M059J (cell line): ENCODE data around the gene SLC17A1. TPM values are rescaled to one million over a fixed set of nuclear protein-coding genes. Genes with fewer than 3 reads are reported as not detected.

Experiments
- DNase-seq: peaks from one replicate; pipeline ENCODE4 v3.0.0-alpha.2; 2012; ENCODE audit warnings: low read depth
- total RNA-seq: library from RNA; depleted of rRNA; stranded (reverse); fragments of >200 nt; shearing (Covaris generic); gene quantifications from 2 replicates; pipeline ENCODE4 v1.2.3, GENCODE V29; 2014

The SLC17A1 gene
- total RNA-seq, 1 experiment from 2014 or later: not detected

DNA sequence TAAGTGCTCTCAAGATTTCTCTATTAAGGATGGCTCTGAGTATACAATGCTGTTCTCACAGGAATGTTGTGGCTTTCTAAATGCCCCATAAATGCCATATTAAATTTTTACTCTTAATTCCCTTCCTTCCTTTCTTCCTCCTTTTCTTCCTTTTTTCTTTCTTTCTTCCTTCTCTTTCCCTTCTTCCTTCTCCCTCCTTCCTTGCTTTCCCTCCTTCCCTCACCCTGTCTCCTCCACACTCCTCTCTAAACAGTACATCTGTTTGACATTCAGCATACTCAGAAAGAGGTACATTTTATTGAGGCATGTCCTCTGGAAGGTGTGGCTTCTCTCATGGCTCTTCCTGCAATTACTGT, 433 bp upstream of the SLC17A1 start:
- no peak for DNase-seq

DNA sequence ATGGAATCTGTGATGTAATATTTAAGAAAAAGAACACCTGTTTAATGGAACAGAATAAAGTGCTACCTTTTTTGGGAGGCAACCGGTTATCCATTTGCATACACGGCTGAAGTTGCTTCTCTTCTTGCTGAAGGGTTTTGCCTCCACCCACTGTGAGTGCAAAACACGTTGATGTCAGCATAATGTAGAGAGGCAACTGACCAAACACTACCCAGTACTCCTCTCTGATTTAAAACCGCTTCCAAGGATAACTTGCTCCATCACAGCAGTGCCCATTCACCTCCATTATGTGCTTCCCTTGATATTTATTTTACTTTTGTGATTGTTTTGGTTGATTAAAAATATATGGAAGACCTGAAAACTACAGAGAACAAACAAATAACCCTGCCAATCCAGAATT, 1.4 kb downstream of the SLC17A1 start:
- no peak for DNase-seq

DNA sequence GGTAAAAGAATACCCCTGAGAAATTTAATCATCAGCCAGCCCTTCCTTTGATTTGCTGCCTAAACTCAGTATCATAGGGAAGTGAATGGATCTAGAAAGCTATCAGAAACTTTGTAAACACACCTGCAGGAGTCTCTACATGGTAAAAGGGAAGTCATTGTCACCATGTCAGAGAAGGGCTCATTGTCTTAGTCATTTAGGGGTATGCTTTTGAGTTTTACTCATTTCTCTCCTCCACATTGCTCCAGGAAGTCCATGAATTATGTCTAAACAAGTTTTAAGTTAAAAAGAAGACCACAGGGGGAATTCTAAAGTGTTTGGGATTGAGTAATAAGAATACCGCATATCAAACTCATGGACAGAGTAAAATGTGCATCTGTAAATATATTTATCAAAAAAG, 2.5 kb downstream of the SLC17A1 start:
- DNase-seq: no peak

DNA sequence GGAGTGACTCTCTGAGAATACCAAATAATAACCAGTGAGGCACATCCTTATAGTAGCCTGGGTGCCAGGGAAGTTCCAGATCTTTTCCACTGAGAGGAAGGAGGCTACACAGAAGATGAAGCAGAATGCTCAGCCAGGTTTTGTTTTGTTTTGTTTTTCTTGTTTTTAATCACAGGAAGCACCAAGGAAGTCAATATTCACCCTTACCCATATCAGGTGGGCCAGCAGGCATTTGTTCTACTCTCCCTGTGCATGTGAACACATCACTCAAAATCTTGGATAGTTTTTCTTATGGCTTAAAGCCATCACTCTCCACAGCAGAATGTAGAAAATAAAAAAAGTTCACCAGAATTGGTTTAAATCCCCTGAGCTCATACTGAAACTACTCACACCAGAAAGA, 10.5 kb downstream of the SLC17A1 start:
- DNase-seq: no peak

DNA sequence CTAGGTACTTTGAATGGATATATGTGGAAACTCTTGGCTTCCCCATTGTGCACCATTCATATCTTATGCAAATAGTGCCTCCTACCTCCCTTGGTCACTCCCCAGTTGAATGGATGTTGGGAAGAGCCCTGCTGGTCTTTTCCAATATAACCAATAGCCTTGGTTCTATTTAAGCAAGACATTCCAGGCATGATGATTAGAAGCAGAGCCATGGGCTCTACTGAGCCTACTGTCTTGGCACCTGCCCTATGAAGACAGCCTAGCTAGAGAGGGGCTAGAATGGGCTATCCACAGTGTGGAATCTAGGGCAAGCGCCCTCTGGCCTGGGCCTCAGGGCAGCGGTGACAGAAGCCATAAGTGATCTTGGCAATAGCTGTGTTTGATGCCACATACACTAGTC, 15.6 kb downstream of the SLC17A1 start:
- DNase-seq: no peak

DNA sequence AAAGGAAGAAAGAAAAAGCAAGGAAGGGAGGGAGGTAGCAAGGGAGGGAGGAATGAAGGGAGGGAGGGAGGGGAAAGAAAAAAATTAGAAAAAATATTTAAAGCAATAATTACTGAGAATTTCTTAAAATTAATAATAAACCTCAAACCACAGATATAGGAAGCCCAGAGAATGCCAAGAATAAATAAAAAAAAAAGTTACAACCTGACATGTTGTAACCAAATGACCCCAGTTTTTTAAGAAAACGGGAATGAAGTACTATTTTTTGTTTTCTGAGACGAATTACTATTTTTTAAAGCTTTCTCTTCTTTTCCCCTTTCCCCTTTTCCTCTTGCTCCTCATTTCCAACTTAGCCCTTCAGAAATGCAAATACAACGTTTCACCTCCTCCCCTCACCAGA, 16.7 kb downstream of the SLC17A1 start:
- no peak for DNase-seq

DNA sequence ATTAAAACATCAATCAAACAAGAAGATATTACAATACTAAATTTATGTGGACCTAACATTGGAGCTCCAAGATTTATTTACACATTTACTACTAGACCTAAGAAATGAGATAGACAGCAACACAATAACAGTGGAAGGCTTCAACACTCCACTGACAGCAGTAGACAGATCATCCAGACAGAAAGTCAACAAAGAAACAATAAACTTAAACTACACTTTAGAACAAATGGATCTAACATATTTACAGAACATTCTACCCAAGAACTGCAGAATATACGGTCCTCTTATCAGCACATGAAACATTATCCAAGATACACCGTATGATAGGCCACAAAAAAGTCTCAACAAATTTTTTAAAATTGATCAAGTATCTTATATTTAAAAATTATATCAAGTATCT, 27.0 kb downstream of the SLC17A1 start:
- no peak for DNase-seq

DNA sequence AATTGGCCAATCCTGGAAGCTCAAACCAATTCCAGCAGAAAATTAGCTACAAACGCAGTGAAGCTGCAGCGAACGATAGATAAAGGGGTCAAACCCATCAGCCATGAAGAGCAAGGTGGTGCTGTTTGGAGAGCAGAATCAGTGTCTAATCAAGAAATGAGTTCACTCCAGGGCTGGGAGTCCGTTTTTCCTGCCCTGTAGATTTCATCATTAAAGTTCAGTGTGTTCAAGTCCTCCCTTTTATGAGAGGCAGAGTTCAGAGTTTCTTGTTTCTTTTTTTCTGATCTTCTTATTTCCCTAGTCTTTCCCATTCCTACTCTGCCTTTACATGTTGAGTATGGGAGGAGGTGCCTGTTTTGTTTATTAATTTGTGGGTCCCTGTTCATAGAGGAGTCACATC, 30.4 kb downstream of the SLC17A1 start:
- no peak for DNase-seq

DNA sequence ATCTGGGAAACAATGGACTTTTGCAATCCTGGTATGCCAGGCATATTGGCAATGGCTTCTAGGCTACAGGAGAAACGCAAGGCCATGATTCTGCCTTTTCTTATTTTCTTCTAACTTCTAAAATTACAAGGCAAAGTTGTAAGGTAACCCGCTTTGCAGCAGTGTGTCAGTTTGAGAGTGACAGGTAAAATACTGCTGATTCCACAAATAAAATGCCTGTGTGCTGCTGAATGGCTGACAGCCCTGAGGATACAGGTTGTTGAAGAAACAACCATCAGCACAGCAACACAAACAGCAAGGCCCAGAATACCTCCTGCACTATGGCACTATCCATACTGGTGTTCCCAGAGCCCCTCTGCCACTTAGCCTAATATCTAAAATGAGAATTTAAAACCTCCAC, 37.1 kb downstream of the SLC17A1 start:
- no peak for DNase-seq

DNA sequence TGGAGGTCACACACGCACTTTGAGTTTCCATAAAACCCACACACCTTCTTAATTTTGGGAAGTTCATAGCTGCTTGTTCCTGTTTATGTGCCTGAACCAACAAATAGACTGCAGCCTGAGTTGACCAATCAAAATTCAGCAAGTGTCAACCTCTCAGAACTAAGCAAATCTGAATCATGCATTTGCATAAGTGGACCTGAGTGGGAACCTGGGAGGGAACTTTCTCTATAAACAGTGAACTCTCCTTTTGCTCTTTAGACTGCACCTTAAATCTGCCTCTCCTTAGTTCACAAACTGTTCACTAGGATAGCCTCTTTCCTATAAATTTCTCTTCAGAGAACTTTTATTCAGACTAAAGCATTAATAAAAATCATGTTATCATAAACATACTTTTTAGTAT, 37.9 kb downstream of the SLC17A1 start:
- DNase-seq: no peak

DNA sequence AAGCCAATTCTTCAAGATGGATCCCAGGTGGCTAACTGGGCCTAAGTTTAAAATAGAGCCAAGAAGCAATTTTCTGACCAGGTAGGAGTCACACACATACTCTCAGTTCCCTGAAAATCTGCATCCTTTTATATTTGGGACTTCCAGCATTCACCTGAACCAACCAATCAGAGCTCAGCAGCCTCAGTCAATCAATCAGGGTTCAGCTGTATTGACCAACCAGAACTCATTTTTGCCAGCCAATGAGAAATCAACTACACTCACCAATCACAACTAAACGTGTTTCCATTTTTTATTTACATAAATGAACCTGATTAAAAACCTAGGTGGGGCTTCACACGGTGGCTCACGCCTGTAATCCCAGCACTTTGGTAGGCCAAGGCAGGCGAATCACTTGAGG, 39.8 kb downstream of the SLC17A1 start:
- DNase-seq: no peak

DNA sequence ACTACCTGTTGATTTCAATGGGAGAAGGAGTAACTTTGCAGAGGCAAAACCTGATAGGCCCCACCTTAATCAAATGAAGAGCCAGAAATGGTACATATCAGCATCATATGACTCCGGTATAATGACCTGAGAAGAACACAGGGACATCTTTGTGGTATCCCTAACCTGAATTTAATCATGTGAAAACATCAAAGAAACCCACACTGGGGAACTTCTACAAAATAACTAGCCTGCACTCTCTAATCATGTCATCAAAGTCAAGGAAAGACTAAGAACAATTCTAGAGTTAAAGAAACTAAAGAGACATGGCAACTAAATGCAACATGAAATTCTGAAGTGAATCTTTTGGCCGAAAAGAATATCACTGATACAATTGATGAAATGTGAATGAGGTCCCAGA, 42.4 kb downstream of the SLC17A1 start:
- DNase-seq: no peak

DNA sequence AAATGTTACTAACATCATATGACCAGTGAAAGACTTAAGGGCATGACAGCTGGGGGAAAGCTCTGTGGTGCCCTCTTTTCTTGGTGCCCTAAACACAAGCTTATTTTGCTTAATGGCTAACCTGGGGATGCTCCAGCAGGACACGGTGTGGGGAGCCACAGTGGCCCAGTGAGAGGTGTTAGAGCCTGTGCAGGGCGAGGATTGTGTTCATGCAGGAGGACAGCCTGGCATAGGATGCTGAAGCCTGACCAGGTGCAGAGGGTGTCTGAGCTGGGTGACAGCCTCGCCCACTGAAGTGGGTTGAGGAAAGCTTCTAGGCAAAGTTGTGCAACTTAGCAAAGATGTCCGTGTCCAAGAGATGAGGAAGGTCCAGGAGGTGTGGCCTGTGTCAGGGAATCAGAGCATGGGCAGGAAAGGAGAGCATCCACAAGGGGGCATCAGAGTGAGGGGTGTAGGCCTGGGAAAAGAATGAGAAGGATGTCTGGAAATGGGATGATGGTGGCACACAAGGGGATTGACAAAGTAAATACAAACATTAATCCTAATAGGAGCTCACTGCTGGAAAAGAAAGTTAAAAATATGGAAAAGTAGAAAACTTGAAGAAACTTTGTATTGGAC, 43.4 kb downstream of the SLC17A1 start:
- peak; percentile 58 for DNase-seq

DNA sequence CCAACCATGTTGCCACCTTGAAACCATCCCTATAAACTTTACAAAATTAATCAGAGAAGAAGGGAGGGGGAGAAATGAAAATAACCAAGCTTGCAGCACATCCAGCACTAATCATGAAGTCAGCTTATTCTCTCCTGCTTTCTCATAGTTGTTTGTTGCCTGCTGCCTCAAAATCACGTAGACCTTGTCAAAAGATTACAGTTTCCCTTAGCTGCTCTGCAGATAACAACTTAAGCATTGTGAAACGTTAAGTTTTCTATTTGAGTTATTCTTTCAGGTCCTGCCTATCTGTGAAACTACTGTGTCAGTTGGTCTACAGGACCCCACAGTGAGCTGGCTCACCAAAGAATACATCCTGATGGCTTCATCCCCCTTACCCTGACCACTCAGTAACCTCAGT, 44.4 kb downstream of the SLC17A1 start:
- DNase-seq: no peak

DNA sequence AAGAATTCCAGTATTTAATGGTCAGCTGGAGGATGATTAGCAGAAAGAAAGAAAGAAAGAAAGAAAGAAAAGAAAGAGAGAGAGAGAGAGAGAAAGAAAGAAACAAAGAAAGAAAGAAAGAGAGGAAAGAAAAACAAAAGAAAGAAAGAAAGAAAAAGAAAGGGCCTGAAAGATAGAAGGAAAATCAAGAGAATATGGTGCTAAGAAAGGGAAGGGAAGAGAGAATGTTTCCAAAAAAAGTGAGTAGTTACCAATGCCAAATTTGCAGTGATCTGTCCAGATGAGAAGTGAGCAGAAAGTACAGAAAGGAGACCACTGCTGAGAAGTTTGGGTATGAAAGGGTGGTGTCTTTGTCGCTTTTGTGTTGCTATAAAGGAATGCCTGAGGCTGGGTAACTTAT, 50.7 kb downstream of the SLC17A1 start:
- DNase-seq: no peak

DNA sequence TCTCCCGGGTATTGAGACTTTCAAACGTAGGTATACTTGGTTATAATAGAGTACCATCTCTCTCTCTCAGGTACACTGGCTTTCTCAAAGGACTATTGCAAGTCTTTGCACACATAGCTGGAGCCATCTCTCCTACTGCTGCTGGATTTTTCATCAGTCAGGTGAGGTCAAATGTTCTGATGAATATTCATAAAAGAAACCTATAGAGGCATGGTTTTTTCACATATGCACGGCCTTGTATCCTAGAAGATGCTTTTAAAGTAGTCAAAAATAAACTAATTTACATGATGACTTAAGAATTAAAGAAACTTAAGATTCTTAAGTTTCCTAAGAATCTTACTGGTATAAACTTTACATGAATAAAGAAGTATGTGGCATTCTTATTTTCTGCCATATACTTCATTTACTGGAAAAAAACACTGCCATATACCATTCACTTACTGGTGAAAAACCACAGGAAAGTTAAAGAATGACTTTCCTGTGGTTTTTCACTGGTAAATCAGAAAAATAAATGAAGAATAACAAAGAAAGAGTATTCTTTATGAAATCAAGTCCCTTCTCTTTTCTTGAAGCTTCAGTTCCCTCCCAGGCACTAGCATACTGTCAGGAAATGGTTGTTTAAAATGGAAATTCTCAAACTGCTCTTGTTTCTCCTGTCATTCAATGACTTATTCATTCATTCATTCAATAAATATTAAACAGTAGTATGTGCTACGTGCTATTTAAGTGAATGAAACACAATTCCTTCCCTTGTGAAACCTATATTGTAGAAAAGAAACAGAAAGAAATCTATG, 53.8 kb downstream of the SLC17A1 start:
- no peak for DNase-seq

DNA sequence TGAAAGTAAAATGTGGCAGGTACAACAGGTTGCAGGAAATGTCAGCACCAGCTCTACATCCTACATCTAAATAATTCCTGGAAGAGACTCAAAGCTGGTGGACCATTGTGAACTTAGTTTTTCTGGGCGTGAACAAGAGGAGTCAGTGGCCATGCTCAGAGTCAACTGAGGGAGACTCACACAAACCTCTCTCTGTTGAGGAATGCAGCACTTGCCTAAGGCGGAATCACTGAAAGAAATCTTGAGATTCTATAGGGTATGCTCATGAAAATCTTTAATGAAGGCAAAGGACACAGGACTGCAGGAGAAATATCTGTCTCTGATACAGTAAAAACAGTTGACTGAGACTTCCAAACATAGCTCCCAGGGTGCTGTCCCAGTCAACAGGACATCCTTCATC, 54.8 kb downstream of the SLC17A1 start:
- no peak for DNase-seq

DNA sequence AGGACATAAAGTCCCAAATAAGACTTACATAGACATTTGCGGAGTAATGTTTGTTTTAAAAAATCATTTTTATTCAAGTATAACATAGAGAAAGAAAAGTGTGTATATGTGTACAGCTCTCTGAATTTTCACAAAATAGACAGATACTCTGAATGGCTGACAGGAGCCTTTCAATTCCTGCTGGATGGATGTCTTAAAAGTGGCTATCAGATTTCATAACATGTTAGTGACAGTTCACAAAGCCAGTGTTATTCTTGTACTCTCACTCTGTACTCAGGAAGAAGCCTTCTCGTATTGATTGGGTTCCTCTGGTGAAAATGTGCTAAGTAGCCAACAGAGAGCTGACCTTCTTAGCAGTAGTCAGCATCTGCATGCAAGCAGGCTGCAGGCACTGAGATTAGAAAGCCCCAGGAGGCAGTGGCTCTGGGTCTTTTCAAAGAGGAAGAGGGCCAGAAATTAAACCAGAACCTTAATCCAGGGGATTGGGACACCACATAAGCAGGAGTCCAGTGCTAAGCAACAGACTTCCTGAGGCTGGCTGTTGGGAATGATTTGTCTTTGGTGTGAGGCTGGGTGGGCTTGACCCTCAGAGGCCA, 57.6 kb downstream of the SLC17A1 start:
- no peak for DNase-seq

DNA sequence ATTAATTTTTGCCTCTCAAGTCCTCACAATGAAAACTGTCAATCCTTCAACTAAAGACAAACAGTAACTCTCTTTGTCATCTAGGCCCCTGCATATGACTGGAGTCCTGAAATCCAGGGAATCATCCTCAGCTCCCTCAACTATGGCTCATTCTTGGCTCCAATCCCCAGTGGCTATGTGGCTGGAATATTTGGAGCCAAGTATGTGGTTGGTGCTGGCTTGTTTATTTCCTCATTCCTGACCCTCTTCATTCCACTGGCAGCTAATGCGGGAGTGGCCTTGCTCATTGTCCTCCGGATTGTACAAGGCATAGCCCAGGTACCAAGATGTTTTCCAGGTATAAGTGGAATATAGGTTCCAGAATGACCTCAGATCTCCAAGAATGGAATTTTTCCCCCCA, 61.9 kb downstream of the SLC17A1 start:
- DNase-seq: peak; percentile 50

DNA sequence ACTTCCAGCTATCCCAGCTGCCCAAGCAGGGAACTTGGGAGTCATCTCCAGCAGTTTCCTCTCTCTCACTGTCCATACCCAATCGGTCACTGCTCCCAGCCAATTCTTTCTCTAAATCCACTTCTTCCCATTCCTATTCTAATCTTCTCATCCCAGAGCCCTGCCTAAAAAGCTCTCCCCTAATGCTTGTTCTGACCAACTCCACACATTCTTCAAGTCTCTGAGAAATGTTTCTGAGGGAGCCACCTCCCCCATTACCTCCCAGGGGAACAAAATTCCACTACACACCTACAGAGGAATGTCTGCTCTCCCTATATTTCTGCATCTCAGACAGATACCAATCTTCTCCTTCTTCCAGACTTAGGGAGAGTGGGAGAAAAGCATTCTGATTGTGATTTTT, 63.3 kb downstream of the SLC17A1 start:
- no peak for DNase-seq

DNA sequence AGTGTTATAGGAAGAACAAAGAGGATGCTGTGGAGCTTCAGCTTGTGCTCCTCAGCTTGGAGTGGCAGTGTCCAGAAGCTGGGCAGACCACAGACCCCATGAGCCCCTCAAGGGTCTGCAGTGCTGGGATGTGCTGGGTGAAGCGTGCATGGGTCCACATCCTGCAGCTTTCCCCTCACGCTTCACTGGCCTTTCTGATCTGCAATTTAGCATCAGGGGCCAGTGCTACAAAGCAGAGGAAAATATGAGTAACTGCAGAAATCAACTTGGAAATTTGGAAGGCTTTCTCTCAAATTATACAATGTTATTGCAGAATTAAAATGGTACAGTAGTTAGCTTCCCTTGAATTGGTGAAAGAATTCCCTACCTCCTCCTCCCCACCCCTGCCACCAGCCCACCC, 67.2 kb downstream of the SLC17A1 start:
- DNase-seq: no peak

DNA sequence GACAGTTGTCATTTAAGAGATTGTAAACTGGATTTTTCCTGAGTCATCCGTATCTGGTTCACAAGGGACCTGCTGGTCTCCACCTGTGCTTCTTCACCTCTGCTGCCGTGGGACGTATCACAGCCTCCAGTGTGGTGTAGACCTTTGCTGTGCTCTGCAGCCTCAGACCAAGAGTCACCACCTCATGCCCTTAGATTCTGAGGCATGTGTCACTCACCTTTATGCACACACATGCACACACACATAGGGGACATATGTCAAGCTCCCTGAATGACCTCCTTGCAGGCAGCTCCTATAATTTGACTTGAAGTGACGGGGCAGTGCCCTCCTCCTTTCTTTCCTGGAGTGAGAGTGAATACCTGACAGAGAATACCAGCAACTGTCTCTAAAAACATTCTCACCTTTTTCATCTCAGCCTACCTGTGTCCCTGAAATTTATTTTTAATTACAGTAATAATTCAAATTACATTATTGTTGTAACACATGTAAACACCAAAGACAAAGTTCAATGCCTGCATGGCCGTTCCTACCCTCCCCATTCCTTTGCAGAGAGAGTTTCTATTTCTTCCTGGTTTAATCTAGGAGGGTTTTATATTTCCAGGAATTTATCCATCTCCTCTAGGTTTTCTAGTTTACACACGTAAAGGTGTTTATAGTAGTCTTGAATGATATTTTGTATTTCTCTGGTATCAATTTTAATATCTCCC, 73.8 kb downstream of the SLC17A1 start:
- DNase-seq: no peak
